Fibroblast of skin of left quadriceps (primary cell): ENCODE measurements around the gene NUMA1.
A peak's percentile ranks its signal among the peaks of the same experiment; 100 is the strongest.

Source experiments
- DNase-seq, 2 experiments: peaks; one replicate each; pipeline ENCODE4 v3.0.0-alpha.2; 2013; ENCODE audit warnings: low read depth in 2 of 2

The NUMA1 gene

DNA sequence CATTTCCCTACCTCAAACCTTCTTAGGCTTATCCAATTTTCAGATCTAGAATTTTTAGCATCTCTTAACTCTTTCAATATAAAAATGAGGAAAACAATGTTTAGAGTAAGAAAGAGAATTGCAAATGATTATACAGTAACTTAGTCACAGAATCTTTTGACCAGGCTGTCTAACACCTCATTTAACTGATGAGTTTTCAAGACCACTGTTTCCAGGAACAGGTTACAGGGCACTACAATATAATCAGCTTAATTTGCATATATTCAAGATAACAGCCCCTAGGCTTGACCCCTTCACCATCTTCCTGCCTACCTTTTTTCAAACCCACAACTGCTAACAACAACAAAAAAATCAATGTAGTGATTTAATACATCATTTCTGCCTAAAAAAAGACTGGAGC is 12.7 kb downstream of the NUMA1 start:
- no peak for DNase-seq

DNA sequence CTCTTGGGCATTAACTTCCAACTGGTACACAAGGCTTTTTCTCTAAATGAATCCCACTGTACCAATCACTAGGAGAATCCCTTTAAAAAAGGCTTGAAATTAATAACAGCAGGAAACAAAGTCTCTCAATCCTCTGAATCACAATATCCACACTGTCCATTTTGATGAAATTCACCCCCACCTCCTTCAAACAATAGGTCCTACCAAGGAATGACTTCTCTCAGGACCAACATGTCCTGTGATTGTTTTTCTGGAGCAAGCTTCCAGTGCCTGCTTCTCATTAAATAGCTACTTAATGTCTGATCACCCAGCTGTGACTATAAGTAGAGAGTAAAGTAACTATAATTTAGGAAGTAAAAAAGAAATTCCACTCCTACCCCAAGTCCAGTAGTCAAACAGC is 13.1 kb downstream of the NUMA1 start:
- no peak for DNase-seq

DNA sequence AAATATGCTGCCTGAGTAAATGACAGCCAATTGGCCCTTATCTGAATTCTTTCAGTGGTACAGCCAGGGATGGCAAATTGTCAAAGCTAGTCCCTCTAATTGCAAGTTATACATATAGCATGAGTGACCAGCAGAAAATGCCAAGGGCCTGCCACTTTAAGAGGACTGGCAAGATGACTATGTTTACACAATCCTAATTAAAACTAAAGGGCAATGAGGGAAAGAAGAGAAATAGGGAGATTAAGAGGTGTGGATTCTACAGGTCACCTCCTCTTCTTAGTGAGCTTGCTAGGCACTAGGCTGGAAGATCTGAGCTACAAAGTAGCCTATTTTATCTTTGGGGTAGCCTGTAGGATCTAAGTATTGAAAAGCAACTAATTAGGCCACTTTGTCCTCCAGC is 13.5 kb downstream of the NUMA1 start:
- no peak for DNase-seq

DNA sequence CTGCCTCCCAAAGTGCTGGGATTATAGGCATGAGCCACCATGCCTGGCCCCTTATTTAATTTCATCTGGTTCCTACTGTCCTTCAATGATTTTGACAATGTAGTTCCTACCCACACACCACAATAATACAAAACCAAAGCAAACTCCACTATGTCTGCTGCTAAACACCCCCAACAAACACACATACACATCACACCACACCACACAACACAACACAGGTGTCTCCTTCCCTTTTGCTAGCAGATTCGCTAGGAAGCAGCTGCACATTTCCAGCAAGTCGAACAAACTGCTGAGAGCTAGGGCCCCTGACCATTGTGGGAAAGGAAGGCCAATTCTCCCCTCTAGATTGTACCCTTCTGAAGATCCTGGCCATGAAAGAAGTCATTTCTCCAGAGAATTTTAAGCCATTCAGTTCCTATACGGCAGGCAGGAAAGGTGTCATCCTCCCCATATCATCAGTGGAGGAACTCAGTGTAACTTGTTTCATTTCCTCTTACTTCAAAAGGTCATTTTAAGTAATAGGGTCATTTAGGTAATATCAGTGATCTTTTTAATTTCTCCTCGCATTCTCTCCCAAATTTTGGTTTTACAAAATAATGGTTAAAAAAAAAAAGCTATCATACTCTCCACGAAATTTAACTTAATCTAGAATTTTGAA is 18.5 kb downstream of the NUMA1 start:
- no peak for DNase-seq

DNA sequence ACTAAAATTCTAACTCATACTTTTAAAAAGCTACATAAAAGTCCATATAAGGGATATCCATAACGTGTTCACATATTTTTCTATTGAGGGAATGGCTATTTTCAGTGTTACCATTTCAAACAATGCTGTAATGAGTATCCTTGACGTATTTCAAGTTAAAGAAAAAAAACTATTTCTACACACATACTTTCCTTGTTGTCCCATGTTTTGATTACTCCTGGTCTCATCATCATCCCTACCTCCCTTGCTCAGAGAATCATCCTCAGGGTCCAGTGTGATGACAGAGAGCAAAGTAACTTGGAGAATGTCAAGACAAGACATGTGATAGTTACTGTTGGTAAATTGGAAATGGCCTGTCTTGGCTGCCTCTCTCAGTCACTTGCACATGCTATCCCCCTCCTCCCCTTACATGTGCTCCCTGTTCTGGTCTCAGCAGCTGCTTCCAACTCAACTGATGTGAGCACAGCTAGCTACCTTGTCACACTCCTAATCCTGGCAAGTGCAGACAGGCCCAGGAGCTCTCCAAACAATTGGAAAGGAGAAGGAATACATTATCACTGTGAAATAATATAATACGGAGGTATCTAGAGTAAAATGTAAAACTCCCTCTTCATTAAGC is 21.8 kb downstream of the NUMA1 start:
- no peak for DNase-seq

DNA sequence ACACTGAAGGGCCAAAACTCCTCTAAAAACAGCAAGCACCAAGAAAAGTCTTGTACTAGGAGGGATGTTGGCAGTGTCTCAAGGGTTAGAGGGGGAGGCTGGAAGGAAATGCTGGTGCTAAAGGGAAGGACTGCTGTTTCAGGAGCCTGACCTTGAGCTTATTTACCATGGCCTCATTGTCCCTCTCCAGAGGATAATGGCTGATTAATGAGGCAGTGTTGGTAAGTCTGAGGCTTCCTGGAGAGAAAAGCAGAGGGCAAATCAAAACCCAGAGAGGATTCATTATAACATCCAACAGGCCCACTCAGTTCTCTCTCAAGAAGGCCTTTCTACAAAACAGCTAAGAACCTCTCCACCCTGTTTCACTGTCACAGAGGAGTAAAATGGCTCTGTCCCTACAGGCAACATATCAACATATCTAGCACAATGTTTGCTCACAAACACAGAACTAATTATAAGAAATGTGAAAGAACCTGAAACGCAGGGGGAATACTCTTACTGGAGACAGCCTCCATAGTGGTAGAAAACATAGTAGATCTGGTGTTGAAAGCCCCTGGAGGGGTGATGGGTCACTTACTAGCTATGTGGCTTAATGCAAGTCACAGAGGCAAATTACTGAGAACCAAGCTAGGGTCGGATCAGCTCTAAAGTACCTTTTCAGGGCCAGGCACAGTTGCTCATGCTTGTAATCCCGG is 31.4 kb downstream of the NUMA1 start:
- DNase-seq = no peak

DNA sequence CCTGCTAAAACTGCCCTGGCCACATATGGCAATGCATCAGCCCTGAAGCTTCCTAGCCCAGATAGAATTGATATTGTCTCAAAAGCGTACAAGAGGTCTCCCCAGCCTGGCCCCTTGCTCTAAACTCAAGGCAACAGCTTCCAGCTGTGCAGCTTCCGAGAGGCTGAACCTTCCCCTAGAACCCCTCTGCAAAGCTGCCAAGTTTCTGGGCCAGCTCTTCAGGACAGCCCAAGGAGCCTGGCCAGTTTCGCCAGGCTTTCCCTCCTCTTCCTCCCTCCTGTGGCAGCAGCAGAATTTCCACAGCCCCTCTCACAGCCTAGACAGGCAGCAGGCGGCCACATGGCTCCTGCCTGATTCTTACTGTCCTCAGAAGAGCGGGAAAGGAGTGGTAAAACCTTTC is 34.5 kb downstream of the NUMA1 start:
- DNase-seq = no peak

DNA sequence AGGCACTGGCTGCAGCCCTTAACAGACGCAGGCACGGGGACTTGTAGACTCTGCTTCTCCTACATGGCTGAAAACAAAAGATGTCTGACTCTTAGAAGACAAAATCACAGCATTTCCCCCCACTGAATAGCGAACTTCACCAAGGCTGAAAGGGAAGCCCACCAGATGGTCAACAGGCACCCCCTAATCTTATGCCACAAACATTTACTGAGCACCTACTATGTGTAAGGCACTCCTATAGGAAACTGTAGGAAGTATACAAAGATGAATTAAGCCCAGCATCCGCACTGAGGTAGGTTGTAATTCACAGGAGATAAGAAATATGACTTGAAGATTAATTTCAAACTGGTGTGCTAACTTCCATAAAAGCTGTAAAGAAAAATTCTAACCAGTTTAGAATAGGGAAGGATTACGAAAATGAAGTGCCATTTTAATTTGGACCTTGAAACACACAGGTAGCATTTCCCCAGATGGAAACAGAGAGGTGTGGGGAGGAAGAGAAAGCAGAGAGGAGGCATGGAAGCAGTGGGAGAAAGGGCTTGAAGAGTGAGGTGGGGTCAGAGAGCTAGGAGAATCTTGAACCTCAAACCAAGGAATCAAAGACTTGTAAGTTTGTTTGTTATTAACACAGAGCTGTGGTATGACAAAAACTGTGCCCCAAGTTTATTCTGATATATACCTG is 38.1 kb downstream of the NUMA1 start:
- no peak for DNase-seq

DNA sequence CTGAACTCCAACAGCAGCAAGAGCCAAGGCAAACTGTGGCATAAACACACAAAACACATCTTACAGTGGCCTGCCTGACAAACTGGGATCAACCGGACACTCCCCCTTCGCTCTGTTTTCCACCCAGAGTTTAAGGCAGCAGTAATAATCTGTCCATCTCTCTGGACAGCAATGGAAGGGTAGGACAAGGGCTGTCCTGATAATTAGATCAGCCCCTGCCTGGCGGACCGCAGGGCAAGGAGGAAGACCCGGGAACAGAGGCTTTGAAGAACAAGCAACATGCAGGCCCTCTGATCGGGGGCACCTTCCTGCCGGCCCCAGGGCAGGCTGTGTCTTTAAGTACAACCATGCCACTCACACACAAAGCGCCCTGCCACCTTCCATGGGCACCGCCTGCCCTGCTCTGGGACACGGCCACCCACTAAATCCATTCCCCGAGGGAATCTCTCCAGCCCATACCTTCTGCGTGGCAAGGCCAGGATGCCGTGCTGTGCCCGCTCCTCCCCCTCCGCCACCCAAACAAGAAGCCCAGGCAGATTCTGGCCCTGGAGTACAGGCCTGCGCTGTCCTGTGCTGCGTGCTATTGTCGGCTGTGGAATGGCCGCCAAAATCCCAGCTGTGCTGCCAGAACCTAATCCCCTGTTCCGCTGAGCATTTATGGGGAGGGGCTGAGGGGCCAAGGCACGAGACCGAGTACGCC is 38.8 kb downstream of the NUMA1 start:
- DNase-seq = peak; percentile 44 to 56

DNA sequence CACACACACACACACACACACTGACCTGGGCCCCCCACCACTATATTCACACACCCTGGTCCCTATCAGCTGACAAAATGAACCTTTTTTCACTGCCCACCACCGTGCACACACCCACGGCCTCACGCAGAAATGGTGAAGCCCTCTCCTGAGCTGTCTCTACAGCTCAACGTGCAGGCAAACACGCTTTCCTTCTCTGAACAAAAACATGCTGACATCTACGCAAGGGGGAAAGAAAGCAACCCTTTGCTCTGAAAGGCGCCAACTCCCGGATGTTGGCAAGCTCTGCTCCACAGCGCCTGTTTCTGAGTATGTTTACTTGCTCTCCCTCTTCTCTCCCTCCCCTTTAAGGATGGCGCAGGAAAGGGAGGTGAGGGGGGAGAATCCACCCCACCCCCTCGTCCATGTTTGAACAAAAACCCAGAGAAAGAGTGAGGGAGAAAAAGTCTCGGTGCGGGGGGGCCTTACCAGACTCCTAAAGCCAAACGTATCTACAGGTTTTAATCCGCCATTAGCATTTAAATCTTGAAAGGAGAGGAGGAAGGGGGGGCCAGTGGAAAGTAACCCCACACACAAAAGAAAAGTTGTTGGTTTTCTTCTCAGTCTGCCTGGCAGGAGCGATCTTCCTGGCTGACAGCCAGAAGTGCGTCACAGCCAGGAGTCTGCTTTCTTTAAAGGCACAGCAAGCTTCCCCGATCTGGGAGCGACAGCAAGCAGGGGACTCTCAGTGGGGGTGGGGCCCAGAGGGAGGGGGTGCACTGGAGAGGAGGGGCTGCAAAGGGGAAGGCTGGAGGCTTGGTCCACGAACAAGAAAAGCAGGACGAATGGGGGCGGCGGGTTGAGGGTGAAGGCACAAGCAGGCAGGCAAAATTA is 39.6 kb downstream of the NUMA1 start:
- DNase-seq = peak; percentile 94

DNA sequence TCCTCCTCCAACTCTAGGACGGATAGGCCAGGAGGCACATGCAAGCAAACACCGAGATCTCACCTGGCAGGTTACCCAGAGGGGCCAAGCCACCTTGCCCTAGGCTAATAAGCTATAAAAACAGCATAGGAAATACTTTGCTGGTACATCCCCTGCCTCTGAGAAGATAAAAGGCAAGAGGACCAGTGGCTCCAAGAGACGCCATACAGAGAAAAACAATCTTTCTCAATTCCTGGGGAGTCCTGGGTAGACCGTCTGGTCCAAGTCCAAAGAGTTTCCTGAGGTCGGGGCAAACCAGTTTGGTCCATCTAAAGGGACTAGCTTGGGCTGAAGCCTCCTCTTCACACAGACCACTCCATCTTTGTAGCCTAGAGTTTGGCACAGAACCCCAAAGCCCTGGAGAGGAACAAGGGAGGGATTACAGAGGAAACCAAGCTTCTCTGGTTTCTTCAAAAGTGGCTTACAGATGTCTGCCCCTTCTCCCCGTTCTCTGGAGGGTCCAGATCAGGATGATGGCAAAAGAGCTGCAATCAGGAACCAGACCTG is 40.4 kb downstream of the NUMA1 start:
- no peak for DNase-seq

DNA sequence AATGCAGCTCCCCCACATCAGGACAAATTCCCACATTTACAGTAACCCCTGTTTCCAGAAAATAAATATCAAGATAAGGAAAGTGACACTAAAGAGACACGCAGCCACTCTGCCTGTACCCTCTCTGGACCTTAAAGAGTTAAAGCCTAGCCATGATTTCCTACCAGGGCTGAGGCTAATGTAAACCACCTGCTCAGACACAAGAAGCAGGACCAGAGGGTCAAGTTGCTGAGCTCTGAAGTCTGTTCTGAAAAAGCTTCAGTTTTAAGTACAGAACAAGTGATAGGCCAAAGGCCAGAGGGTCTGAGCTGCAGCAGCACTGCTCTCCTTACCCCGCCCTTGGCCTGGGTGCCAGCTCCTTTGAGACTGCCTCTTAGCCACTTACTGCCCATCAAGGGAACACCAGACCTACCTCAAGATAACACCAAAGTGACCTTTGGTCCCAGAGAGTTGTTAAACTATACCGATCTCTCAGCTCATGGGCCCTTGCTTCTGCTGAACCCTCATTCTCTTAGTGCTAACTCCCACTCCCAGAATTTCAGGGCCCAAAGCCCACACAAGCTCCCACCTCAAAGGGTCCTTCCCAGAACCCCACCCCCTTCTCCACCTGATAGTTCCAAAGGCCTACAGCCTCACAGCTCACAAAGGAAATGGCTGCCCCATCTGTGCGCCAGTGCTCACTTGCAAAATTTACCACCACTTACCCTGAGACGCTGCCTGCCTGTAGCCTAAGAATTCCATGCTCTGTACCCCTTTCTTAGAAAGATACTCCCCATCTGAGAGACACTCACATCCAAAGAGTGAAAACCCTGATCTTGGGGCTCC is 41.1 kb downstream of the NUMA1 start:
- no peak for DNase-seq

DNA sequence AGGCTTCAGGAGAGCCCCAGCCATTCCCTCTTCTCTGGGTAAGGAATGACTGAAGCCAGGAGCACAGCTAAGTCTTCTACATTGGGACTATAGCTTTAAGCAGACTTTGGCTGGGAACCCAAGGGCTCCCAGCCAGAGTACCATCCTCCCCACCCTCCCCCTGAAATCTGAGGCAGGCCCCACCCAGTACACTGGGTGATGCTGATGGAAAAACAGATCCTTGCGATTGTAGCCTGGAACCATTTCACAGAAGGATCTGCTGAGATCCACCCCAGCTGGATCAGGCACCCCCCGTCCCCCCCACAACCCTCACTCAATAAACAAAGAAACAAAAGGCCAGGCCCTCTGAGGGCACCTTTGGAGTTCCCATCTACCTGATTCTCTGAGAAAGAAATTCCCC is 41.9 kb downstream of the NUMA1 start:
- peak; percentile 46 to 55 for DNase-seq

DNA sequence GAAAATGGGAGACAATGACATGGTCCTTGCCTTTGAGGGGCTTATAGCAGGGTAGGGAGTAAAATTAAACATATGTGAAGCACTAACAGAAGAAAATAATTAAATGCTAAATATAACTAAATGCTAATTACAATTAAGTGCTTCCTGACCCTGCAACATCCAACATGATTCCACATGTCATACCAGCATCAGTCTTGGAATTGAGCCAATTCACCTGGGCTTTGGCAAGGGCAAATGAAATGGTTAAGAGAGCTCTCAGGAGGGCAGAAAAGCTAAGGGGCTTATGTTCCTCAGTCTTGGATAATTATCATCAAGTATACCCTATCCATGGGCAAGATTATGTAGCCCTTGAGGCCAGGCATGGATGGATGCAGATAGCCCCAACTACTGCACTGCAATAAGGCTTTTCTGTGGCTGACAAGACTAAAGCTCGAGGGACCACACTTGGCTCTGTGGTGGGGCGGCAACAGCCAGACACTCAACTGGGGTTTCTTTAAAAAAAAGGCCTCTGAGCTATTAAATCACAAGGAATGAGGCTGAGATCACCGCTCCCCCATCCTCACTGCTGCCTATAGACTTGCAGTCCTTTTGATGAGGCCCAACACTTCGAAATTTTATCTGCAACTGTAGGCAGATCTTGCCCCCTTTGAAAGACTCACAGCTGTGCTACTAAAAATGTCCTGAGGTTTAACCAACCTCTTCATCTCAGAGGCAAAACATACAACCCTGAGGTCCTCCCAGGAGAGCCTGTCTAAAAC is 42.6 kb downstream of the NUMA1 start:
- DNase-seq = no peak

DNA sequence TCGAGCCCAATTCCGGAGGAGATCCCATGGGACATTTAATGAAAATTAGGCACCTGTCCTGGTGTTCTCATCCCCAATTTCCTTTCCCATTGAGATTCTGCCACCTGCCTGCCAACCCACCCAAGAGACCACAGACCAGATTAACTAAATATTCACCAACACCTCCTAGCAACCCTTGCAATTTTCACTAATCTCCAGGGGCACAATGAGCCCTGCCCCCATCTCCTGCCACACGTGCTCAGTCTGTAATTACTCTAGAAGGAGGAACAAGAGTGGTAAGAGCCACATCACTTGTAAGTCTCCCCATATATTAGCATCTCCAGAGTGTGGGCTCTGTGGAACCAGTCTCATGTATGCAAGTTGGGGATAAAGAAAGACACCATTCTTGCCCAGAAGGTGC is 43.7 kb downstream of the NUMA1 start:
- no peak for DNase-seq

DNA sequence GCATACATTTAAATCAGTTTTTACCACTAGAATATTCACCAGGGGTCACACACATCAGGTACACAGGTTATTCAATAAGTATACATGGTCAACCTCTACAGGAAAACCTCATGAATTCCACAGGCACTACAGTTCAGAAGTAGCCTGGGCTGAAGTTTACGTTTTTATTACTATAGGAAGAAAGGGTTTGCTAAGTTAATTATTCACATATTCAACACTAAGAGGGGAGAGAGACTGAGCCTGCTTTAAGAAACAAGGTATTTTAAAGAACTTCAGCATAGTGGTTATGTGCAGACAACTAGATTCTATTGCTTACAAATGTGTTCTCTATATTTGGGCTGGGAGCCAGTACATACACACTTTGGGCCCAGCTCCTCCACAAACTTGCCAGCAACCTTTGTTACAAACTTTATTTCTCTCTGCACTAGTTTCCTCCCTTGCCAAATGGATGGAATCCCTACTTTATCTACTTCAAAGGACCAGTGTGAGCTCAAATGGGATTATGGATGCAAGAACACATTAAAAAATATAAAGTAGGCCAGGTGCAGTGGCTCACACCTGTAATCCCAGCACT is 49.8 kb downstream of the NUMA1 start:
- DNase-seq = no peak

DNA sequence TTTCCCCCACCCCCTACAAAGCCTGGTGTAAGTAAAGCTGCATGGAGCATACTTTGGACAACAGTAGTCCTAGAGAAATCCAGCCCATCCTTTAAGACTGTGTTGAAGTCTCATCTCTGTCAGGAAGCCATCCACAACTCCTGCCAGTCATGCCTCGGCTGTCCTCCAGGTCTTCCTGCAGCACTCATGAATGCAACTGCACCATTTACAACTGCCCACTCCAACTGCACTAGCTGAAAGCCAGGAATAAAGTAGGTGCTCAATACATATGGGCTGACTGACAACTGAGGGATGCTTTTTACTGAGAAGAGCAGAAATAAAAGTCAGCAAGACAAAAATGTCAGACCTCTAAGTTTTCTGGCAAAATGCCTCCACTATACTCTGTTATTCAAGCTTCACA is 54.3 kb downstream of the NUMA1 start:
- no peak for DNase-seq

DNA sequence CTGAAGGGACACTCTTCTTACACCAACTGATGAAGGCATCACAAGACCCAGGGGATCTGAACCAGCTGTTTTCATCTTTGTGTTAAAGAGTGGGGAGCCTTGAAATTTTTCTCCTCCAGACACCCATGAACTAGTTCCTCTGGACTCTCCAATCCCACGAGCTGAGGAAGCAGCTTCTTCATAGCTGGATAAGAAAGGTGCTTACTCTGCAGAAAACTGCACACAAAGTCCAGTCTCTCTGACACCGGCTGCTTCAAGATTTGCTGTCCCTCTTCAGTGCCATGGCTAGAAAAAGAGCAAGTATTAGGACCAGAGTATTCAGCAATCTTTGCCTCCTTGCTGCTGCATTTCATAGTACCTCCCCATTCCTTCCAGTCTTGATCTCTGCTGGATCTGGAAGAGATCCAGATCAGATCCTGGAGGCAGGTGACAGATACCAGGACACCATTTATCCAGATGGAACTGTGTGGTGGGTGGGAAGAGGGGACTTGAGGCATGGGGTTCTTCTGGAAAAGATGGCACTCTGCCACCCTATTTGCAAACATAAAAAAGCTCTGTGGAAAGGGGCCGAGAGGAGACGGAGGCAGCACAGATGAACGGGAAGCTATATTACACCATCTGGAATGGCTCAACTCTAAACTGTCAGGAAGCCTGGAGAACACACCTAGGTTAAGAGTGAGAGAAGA is 56.1 kb downstream of the NUMA1 start:
- no peak for DNase-seq
